Transverse colon (tissue), 4 donors: ENCODE measurements around the gene ITGB5. TPM values are rescaled to one million over a fixed set of nuclear protein-coding genes. Genes with fewer than 3 reads are reported as not detected.
"Not testable (repeated sequence)": the region's sequence is repeated elsewhere in the genome, so short reads cannot be mapped to it uniquely, and the experiment has no call there.

Experiments used
- DNase-seq: peaks from one replicate; pipeline ENCODE4 v3.0.0-alpha.2; 2019
- H3K27ac ChIP-seq, 4 donors: fragments of 200-600 bp; sonication (generic); 2 replicates each; pipeline ENCODE4 v1.5.1; 2016 to 2018; ENCODE audit warnings: inconsistent platforms in 4 of 4
- H3K27me3 ChIP-seq: fragments of 200-600 bp; sonication (generic); 2 replicates; pipeline ENCODE4 v1.5.1; 2017; ENCODE audit warnings: inconsistent platforms
- H3K36me3 ChIP-seq, 4 donors: fragments of 200-600 bp; sonication (generic); 2 replicates each; pipeline ENCODE4 v1.5.1; 2017 to 2019; ENCODE audit warnings: inconsistent platforms in 4 of 4
- H3K4me1 ChIP-seq, 4 donors: fragments of 200-600 bp; sonication (generic); 2 replicates each; pipeline ENCODE4 v1.5.1; 2017 to 2020; ENCODE audit warnings: inconsistent platforms in 4 of 4
- H3K4me3 ChIP-seq, 4 donors: fragments of 200-600 bp; sonication (generic); 1 replicate in 1 of 4; 2 replicates in 3 of 4; pipeline versions ENCODE4 v1.5.1 to v1.6.1; 2017 to 2019; ENCODE audit warnings: inconsistent platforms in 4 of 4
- H3K9me3 ChIP-seq, 2 donors: fragments of 200-600 bp; sonication (generic); 2 replicates each; pipeline ENCODE4 v1.5.1; 2017 to 2019; ENCODE audit warnings: inconsistent platforms in 2 of 2
- CTCF ChIP-seq, 5 experiments: fragments of 200-600 bp in 3 of 5; fragments of 450-650 bp in 2 of 5; sonication (generic) in 3 of 5; IDR thresholded peaks; 1 replicate in 2 of 5; 2 replicates in 3 of 5; pipeline ENCODE4 v1.5.1; 2016 to 2017; ENCODE audit warnings: antibody characterized with exemption in 5 of 5, inconsistent platforms in 3 of 5, mild to moderate bottlenecking in 2 of 5, moderate library complexity in 1 of 5
- EP300 ChIP-seq: sonication (generic); formaldehyde crosslinking; IDR thresholded peaks from one replicate; pipeline ENCODE4 v1.6.1; 2017; ENCODE audit warnings: antibody characterized with exemption, low read depth
- POLR2A ChIP-seq: fragments of 450-650 bp; IDR thresholded peaks from one replicate; pipeline ENCODE4 v1.6.1; 2016; ENCODE audit warnings: antibody characterized with exemption, mild to moderate bottlenecking, moderate library complexity
- POLR2AphosphoS5 ChIP-seq, 3 donors: sonication (generic); formaldehyde crosslinking; IDR thresholded peaks; one replicate each; pipeline ENCODE4 v1.6.1; 2016; ENCODE audit warnings: antibody characterized with exemption in 3 of 3
- WGBS, 2 donors: methylation state at CpG; one replicate each; pipeline ENCODE4 v1.1.5; 2018; ENCODE audit warnings: low coverage in 1 of 2; 5-methylcytosine and 5-hydroxymethylcytosine counted together
- in situ Hi-C, 4 donors: fragments of 200-750 bp; cut with MboI; loops; one replicate each; pipeline versions ENCODE4 v1.15.0 to v1.15.1; 2017; ENCODE audit warnings: low sequenced_read_pairs in 3 of 4, low pct_ligation_motif_present in 1 of 4, low pct_unique_long_range_greater_than_20kb in 1 of 4
- intact Hi-C: fragments of 100-400 bp; cut with DNase I; formaldehyde crosslinking; loops from one replicate; pipeline ENCODE4 v1.15.1; 2023; ENCODE audit warnings: low total_unique reads
- total RNA-seq, 4 donors: library from RNA; depleted of rRNA; stranded (reverse); fragments of >200 nt; gene quantifications; one replicate each; pipeline ENCODE4 v1.1.0, GENCODE V29; 2016

ITGB5 gene
- total RNA-seq, 4 donors from 2014 or later = 62.8 to 572 (median 105) TPM

GRCh38 chr3:124827476-124828206, 59.5 kb downstream of the ITGB5 start:
- H3K4me3 ChIP-seq, H3K9me3 ChIP-seq, in situ Hi-C loops, intact Hi-C loops, DNase-seq, H3K36me3 ChIP-seq, H3K27me3 ChIP-seq: not testable (repeated sequence)
- H3K4me1 ChIP-seq = peaks cover 5 to 22% (median 11%) of the 10 kb centered on the region in 4 donors
- peak overlapping the region; percentile 56 to 75 (median 72) for H3K27ac ChIP-seq
- peak in 1 of 5 experiments; percentile 14 for TF ChIP-seq CTCF (IDR thresholded peaks at IDR 0.05)
- 82 to 86% methylated on average over 6 to 14 of the region's 15 CpGs for WGBS, 2 donors

GRCh38 chr3:124826703-124827102, 60.5 kb downstream of the ITGB5 start:
- intact Hi-C loops = no loop called here
- peak overlapping the region; percentile 56 to 75 (median 72) for H3K27ac ChIP-seq

GRCh38 chr3:124824286-124824915, 62.8 kb downstream of the ITGB5 start:
- 81 to 91% methylated on average over 3 to 4 of the region's 4 CpGs for WGBS, 2 donors
- no peaks in the 10 kb centered on the region for H3K36me3 ChIP-seq
- no peak overlapping the region for H3K27ac ChIP-seq
- intact Hi-C loops = no loop called here
- DNase-seq = no peak
- H3K9me3 ChIP-seq = no peaks in the 10 kb centered on the region
- no peaks in the 10 kb centered on the region for H3K27me3 ChIP-seq
- peaks cover 5 to 18% (median 9%) of the 10 kb centered on the region in 4 donors for H3K4me1 ChIP-seq
- H3K4me3 ChIP-seq = no peak overlapping the region
- TF ChIP-seq EP300 = no peak
- TF ChIP-seq POLR2AphosphoS5 (IDR thresholded peaks at IDR 0.05) = no peak
- TF ChIP-seq CTCF (IDR thresholded peaks at IDR 0.05) = no peak
- TF ChIP-seq POLR2A = no peak
- in situ Hi-C loops = no loop called here

More at GRCh38 chr3:124826703-124827102, 60.5 kb downstream of the ITGB5 start:
- 42 to 53% methylated on average over 2 to 3 of the region's 3 CpGs for WGBS, 2 donors
- in situ Hi-C loops = no loop called here
- no peak for DNase-seq
- Histone ChIP-seq H3K27me3 (no peaks in the 10 kb centered on the region), H3K9me3 (no peaks in the 10 kb centered on the region), H3K4me1 (peaks cover 5 to 22% (median 9%) of the 10 kb centered on the region in 4 donors), H3K36me3 (no peaks in the 10 kb centered on the region), H3K4me3 (no peak overlapping the region)
- TF ChIP-seq EP300 (no peak), POLR2AphosphoS5 (IDR thresholded peaks at IDR 0.05) (peak; percentile 26 to 54 (median 46)), POLR2A (no peak), CTCF (IDR thresholded peaks at IDR 0.05) (no peak)

- no peak for DNase-seq
- intact Hi-C loops = no loop called here
- WGBS, 2 donors = 94 to 100% methylated on average over 2 of the region's 2 CpGs
- no peaks in the 10 kb centered on the region for H3K27me3 ChIP-seq
- no peak overlapping the region for H3K27ac ChIP-seq
- no peak overlapping the region for H3K4me3 ChIP-seq
- in situ Hi-C loops = no loop called here
- H3K36me3 ChIP-seq = no peaks in the 10 kb centered on the region
- no peak for TF ChIP-seq EP300
- no peak for TF ChIP-seq POLR2A
- no peak for TF ChIP-seq CTCF (IDR thresholded peaks at IDR 0.05)
- TF ChIP-seq POLR2AphosphoS5 (IDR thresholded peaks at IDR 0.05) = no peak
- H3K4me1 ChIP-seq = peaks cover 5 to 24% (median 11%) of the 10 kb centered on the region in 4 donors
- H3K9me3 ChIP-seq = no peaks in the 10 kb centered on the region
Measured at GRCh38 chr3:124823648-124824047, 63.5 kb downstream of the ITGB5 start.
